Immature natural killer cell (primary cell): Measurements from ENCODE around the gene ZBTB20. TPM values are rescaled to one million over a fixed set of nuclear protein-coding genes. Genes with fewer than 3 reads are reported as not detected.
A peak's percentile ranks its signal among the peaks of the same experiment; 100 is the strongest.

Experiments used
- DNase-seq, 3 donors: peaks; one replicate each; pipeline ENCODE4 v3.0.0; 2022; ENCODE audit warnings: mixed read lengths in 1 of 3
- H3K27ac Mint-ChIP-seq, 6 donors: one replicate each; pipeline ENCODE4 v1.8.0; 2020; ENCODE audit warnings: mixed read lengths in 6 of 6, mild to moderate bottlenecking in 5 of 6, inconsistent platforms in 4 of 6, moderate library complexity in 3 of 6
- H3K27me3 Mint-ChIP-seq, 3 donors: one replicate each; pipeline ENCODE4 v1.8.0; 2020 to 2021; ENCODE audit warnings: low read depth in 3 of 3, mild to moderate bottlenecking in 3 of 3, mixed read lengths in 3 of 3, moderate library complexity in 3 of 3, inconsistent platforms in 1 of 3
- H3K36me3 Mint-ChIP-seq, 3 donors: one replicate each; pipeline ENCODE4 v1.8.0; 2020; ENCODE audit warnings: mixed read lengths in 3 of 3, inconsistent platforms in 2 of 3, mild to moderate bottlenecking in 2 of 3
- H3K4me1 Mint-ChIP-seq, 2 donors: one replicate each; pipeline ENCODE4 v1.8.0; 2020; ENCODE audit warnings: inconsistent platforms in 2 of 2, mild to moderate bottlenecking in 2 of 2, mixed read lengths in 2 of 2, moderate library complexity in 1 of 2
- H3K4me3 Mint-ChIP-seq, 5 donors: one replicate each; pipeline ENCODE4 v1.8.0; 2020; ENCODE audit warnings: mild to moderate bottlenecking in 5 of 5, mixed read lengths in 5 of 5, inconsistent platforms in 3 of 5, moderate library complexity in 3 of 5
- H3K9me3 Mint-ChIP-seq, 6 donors: one replicate each; pipeline ENCODE4 v1.8.0; 2020; ENCODE audit warnings: mild to moderate bottlenecking in 6 of 6, mixed read lengths in 6 of 6, inconsistent platforms in 4 of 6, moderate library complexity in 3 of 6
- polyA plus RNA-seq, 3 donors: library from polyadenylated mRNA; unstranded; fragments of 300-500 nt; fragmentation: Illumina TruSeq; gene quantifications; one replicate each; pipeline ENCODE4 v1.2.3, GENCODE V29; 2021

The ZBTB20 gene
- polyA plus RNA-seq, 3 donors from 2014 or later = 7.2 to 21.3 (median 16.5) TPM

- Mint-ChIP-seq H3K4me3 (no peak overlapping the region), H3K36me3 (peaks cover 0 to 17% (median 10%) of the 10 kb centered on the region in 3 donors), H3K27ac (no peak overlapping the region), H3K27me3 (no peaks in the 10 kb centered on the region), H3K9me3 (peaks cover 0 to 4% (median 0%) of the 10 kb centered on the region in 6 donors), H3K4me1 (no peaks in the 10 kb centered on the region)
- DNase-seq = no peak
Observed at GRCh38 chr3:114660124-114660523, 487.0 kb downstream of the ZBTB20 start.

DNA sequence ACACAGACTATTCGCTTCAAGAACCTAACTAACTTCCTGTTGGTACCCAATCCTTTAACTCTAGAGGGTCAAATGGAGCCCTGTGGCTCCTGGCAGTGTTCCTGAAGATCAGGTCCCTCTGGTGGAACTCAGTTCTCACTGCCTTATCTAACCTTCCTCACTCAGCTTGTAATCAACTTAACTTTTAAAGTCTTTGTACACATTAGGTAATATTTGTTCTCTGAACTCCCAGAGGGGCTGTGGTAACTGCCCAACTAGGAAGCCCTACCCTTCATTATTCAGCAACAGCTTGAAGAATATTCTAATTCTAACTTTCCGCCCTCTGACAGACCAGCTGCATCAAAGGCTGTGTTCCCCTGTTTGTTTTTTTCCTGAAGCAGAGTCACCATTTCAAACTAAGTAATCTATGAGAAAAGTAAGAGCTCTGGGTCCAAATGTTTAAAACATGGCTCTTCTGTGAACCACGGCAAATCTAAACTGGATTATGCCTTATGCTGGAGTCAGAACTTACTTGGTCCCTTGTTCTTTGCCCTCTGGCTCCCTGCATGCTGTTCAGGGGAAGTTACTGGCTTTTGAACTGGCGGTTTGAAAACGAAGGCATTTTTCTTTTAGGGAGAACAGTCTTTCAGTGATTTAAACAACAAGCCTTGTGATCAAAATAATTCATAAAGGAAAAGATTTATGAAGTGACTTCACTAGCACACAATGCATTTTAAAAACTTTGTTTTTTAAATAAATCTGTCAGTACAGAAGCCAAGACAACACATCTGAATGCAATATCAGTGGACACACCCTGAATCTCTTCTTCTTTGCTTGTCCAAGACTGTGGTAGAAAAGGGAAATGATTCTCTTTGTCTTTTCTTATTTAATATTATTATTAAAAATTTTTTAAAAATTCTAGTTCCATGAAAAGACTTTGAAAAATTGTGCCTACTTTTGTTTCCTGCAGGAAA lies 487.7 kb downstream of the ZBTB20 start:
- Mint-ChIP-seq H3K36me3 (peaks cover 0 to 13% (median 8%) of the 10 kb centered on the region in 3 donors), H3K4me1 (no peaks in the 10 kb centered on the region), H3K4me3 (no peak overlapping the region), H3K9me3 (peaks cover 0 to 4% (median 0%) of the 10 kb centered on the region in 6 donors), H3K27ac (no peak overlapping the region), H3K27me3 (no peaks in the 10 kb centered on the region)
- DNase-seq = no peak

DNA sequence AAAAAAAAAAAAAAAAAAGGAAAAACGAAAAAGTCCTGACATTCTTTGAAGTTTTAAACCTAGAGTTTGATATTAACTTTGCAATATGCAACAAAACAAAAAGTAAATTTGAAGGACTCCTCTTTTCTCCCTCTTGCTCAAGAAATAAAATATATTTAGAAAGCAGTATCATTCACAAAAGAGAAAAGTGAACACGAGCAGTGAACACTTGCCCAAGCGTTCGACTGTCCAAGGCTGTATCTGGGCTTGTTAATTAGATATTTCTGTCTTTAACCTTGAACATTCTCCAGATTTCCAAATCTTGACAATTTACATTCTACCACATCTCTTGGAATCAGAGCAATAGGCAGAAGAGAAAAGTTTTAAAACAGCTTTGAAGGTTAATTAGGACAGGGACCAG lies 495.5 kb downstream of the ZBTB20 start:
- Mint-ChIP-seq H3K9me3 (no peaks in the 10 kb centered on the region), H3K27me3 (no peaks in the 10 kb centered on the region), H3K27ac (no peak overlapping the region), H3K4me3 (no peak overlapping the region), H3K4me1 (peaks cover 0 to 7% of the 10 kb centered on the region in 2 donors), H3K36me3 (no peaks in the 10 kb centered on the region)
- no peak for DNase-seq

DNA sequence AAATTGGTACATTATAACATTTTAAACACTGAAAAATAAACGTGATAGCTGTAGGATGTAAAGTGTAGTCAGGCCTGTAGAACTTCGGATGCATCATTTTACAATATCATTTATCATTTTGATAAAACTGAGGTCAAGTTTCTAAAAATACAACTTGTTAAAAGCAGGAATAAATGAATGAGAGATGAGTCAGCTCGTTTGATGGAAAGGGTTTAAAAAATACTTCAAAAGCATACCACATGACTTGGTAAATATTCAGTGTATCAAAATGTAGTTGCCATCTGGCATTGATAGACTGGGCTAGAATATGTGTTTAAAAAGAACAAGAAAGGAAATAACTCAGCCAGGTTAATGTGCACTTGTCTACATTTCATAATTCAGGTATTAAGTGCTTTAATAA lies 496.3 kb downstream of the ZBTB20 start:
- H3K27me3 Mint-ChIP-seq = no peaks in the 10 kb centered on the region
- no peaks in the 10 kb centered on the region for H3K9me3 Mint-ChIP-seq

GRCh38 chr3:114649331-114649730 lies 497.8 kb downstream of the ZBTB20 start:
- no peak for DNase-seq
- Mint-ChIP-seq H3K4me1 (peaks cover 0 to 7% of the 10 kb centered on the region in 2 donors), H3K4me3 (no peak overlapping the region), H3K27ac (no peak overlapping the region), H3K36me3 (no peaks in the 10 kb centered on the region), H3K9me3 (no peaks in the 10 kb centered on the region), H3K27me3 (no peaks in the 10 kb centered on the region)

More for the DNA sequence above, 496.3 kb downstream of the ZBTB20 start:
- no peak overlapping the region for H3K4me3 Mint-ChIP-seq
- DNase-seq = no peak
- peak overlapping the region in 1 of 6 donors; percentile 44 for H3K27ac Mint-ChIP-seq
- H3K4me1 Mint-ChIP-seq = peaks cover 0 to 7% of the 10 kb centered on the region in 2 donors
- H3K36me3 Mint-ChIP-seq = no peaks in the 10 kb centered on the region

- no peaks in the 10 kb centered on the region for H3K9me3 Mint-ChIP-seq
- no peaks in the 10 kb centered on the region for H3K36me3 Mint-ChIP-seq
- H3K4me3 Mint-ChIP-seq = no peak overlapping the region
- H3K27ac Mint-ChIP-seq = no peak overlapping the region
- H3K4me1 Mint-ChIP-seq = peaks cover 0 to 7% of the 10 kb centered on the region in 2 donors
- H3K27me3 Mint-ChIP-seq = no peaks in the 10 kb centered on the region
- DNase-seq = no peak
Observed at GRCh38 chr3:114646526-114646925, 500.6 kb downstream of the ZBTB20 start.

DNA sequence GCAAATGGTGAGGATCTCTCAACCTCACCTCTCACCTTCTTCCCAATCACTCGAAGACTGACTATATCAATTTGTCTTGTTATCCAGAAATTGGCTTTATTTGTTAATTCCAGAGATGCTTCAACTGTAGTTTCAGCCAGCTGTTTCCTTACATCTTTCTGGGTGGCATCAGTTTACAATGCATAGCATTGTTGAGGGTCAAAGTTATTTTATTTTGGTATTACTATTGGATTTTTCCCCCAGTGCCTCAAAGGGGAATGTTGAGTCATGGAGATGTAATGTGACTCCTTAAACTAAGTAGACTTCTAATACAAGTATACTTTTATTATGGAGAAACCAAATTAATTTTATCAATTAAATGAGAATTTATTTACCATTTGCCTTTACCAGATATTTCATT lies 501.7 kb downstream of the ZBTB20 start:
- Mint-ChIP-seq H3K4me3 (no peak overlapping the region), H3K4me1 (peaks cover 0 to under 1% of the 10 kb centered on the region in 2 donors), H3K27me3 (no peaks in the 10 kb centered on the region), H3K36me3 (no peaks in the 10 kb centered on the region), H3K27ac (no peak overlapping the region), H3K9me3 (no peaks in the 10 kb centered on the region)
- DNase-seq = no peak

DNA sequence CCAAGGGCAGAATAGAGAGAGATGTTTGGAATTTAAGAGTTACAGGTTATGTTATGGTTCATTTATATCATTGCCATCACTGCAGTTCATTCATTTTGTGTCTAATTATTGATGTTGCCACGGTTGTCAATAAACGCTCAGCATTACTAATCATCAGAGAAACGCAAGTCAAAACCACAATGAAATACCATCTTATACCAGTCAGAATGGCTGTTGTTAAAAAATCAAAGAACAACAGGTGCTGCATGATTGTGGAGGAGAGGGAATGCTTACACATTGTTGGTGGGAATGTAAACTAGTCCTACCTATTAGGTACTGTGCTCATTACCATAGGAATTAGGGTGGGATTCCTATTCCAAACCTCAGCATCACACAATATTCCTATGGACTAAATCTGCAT lies 502.7 kb downstream of the ZBTB20 start:
- Mint-ChIP-seq H3K9me3 (no peaks in the 10 kb centered on the region), H3K36me3 (no peaks in the 10 kb centered on the region), H3K27me3 (no peaks in the 10 kb centered on the region), H3K4me1 (no peaks in the 10 kb centered on the region), H3K27ac (no peak overlapping the region), H3K4me3 (no peak overlapping the region)
- DNase-seq = no peak

- H3K9me3 Mint-ChIP-seq = no peaks in the 10 kb centered on the region
- H3K27me3 Mint-ChIP-seq = no peaks in the 10 kb centered on the region
- H3K4me1 Mint-ChIP-seq = no peaks in the 10 kb centered on the region
- no peaks in the 10 kb centered on the region for H3K36me3 Mint-ChIP-seq
- no peak overlapping the region for H3K27ac Mint-ChIP-seq
- H3K4me3 Mint-ChIP-seq = no peak overlapping the region
- no peak for DNase-seq
Observed at GRCh38 chr3:114642951-114643741, 503.9 kb downstream of the ZBTB20 start.

GRCh38 chr3:114640126-114640525 lies 507.0 kb downstream of the ZBTB20 start:
- peaks cover 8 to 12% (median 10%) of the 10 kb centered on the region in 3 donors for H3K36me3 Mint-ChIP-seq
- H3K4me1 Mint-ChIP-seq = no peaks in the 10 kb centered on the region
- H3K9me3 Mint-ChIP-seq = peaks cover 12 to 17% (median 14%) of the 10 kb centered on the region in 6 donors
- no peak overlapping the region for H3K27ac Mint-ChIP-seq
- no peak for DNase-seq
- no peak overlapping the region for H3K4me3 Mint-ChIP-seq
- H3K27me3 Mint-ChIP-seq = no peaks in the 10 kb centered on the region

GRCh38 chr3:114639171-114639570 lies 507.9 kb downstream of the ZBTB20 start:
- no peaks in the 10 kb centered on the region for H3K4me1 Mint-ChIP-seq
- peaks cover 14 to 19% (median 14%) of the 10 kb centered on the region in 6 donors for H3K9me3 Mint-ChIP-seq
- no peaks in the 10 kb centered on the region for H3K27me3 Mint-ChIP-seq
- no peak overlapping the region for H3K4me3 Mint-ChIP-seq
- H3K36me3 Mint-ChIP-seq = peaks cover 9 to 13% (median 11%) of the 10 kb centered on the region in 3 donors
- no peak overlapping the region for H3K27ac Mint-ChIP-seq
- no peak for DNase-seq

- H3K9me3 Mint-ChIP-seq = peaks cover 14 to 19% (median 14%) of the 10 kb centered on the region in 6 donors
- no peak overlapping the region for H3K27ac Mint-ChIP-seq
- no peak for DNase-seq
- H3K27me3 Mint-ChIP-seq = no peaks in the 10 kb centered on the region
- H3K36me3 Mint-ChIP-seq = peaks cover 9 to 13% (median 11%) of the 10 kb centered on the region in 3 donors
- H3K4me1 Mint-ChIP-seq = no peaks in the 10 kb centered on the region
- H3K4me3 Mint-ChIP-seq = no peak overlapping the region
Observed at GRCh38 chr3:114635878-114636277, 511.2 kb downstream of the ZBTB20 start.

GRCh38 chr3:114634635-114635034 lies 512.5 kb downstream of the ZBTB20 start:
- no peaks in the 10 kb centered on the region for H3K27me3 Mint-ChIP-seq
- no peak for DNase-seq
- H3K27ac Mint-ChIP-seq = no peak overlapping the region
- H3K4me3 Mint-ChIP-seq = no peak overlapping the region
- no peaks in the 10 kb centered on the region for H3K4me1 Mint-ChIP-seq
- H3K9me3 Mint-ChIP-seq = peaks cover 14 to 19% (median 14%) of the 10 kb centered on the region in 6 donors
- H3K36me3 Mint-ChIP-seq = peaks cover 9 to 13% (median 11%) of the 10 kb centered on the region in 3 donors
